HG03469 (cell line): ENCODE data around the gene IFT20.
A peak's percentile ranks its signal among the peaks of the same experiment; 100 is the strongest.

ENCODE experiments used
- ATAC-seq: cut with Tn5 transposase; IDR thresholded peaks from one replicate; pipeline ENCODE4 v1.9.1; 2021; ENCODE audit warnings: mild to moderate bottlenecking, moderate library complexity, moderate number of reproducible peaks; ENCODE audit not compliant: unreplicated experiment

Gene IFT20, protein sequence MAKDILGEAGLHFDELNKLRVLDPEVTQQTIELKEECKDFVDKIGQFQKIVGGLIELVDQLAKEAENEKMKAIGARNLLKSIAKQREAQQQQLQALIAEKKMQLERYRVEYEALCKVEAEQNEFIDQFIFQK

DNA sequence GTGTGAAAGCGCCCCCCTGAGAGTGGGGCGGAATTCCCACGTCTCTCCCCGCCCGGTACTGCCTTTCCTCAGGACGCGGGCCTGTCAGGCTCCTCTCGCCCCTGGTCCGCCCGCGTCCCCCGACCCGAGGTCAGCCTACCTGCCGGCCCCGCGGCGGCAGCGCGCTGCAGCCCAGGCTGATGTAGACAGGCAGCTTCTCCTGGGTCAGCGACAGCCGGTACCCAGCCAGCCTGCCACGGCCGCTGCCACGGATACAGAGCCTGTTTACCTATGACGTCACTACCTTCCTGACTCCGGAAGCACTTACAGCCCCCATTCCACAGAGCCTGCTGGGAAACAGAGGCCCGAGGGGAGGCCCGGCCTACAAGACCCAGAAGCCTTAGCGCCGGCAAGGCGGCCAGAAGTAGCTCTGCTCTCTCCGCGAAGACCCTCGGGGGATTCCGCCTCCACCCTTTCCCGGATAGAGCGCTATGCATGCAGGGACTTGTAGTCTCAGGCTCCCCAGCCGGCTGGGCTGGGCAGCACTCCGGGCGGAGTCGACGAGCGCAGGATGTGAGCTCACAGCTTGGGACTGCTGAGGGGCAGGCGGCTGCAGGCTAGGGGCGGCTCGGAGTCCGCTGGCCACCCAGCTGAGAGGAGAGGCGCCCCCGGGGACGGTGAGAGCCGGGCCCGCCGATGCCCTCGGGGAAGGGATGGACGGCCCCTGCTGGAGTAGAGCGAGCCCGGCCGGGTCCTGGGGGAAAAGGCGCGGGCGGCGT lies at the start of gene IFT20, which contains the start of gene TNFAIP1:
Gene IFT20, minus strand, starts transcription at position 272 of the 758 bp plus-strand sequence. CDS start 3,487 bp downstream, outside the sequence.
Gene TNFAIP1, plus strand, starts transcription at position 561 of the 758 bp plus-strand sequence. CDS start 3,761 bp downstream, outside the sequence.
- ATAC-seq: peak; percentile 89

DNA sequence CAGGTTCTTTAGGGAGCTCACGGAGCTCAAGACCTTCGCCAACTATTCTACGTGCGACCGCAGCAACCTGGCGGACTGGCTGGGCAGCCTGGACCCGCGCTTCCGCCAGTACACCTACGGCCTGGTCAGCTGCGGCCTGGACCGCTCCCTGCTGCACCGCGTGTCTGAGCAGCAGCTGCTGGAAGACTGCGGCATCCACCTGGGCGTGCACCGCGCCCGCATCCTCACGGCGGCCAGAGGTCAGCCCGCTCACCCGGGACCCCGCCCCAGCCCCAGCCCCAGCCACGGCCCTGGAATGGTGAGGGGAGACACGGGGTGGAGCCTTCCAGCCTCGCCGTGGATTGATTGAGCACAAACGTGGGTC lies 49.7 kb upstream of the IFT20 start:
- ATAC-seq: no peak

DNA sequence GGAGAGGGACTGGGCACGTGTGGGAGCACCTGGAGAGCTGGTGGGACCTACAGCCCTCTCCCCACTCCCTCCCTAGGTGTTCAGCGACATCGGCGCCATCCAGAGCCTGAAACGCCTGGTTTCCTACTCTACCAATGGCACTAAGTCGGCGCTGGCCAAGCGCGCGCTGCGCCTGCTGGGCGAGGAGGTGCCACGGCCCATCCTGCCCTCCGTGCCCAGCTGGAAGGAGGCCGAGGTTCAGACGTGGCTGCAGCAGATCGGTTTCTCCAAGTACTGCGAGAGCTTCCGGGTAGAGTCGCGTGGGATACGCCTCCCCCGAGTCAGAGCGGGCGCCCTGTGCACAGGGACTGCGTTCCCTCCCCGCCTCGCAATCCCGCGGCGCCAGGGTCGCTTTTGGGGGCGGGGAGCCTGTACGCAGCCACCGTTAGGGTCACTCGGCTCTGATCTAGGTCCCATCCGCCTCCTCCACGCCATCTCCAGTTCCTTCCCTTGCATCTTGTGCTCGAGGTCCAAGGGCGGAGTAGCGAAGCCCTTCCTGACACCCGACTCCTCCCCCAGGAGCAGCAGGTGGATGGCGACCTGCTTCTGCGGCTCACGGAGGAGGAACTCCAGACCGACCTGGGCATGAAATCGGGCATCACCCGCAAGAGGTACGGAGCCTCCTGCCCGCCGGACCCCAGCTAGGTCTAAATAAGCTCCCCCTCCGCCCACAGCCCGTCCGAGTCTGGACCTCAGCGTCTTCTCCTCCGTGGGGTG lies 49.2 kb upstream of the IFT20 start:
- ATAC-seq: no peak

DNA sequence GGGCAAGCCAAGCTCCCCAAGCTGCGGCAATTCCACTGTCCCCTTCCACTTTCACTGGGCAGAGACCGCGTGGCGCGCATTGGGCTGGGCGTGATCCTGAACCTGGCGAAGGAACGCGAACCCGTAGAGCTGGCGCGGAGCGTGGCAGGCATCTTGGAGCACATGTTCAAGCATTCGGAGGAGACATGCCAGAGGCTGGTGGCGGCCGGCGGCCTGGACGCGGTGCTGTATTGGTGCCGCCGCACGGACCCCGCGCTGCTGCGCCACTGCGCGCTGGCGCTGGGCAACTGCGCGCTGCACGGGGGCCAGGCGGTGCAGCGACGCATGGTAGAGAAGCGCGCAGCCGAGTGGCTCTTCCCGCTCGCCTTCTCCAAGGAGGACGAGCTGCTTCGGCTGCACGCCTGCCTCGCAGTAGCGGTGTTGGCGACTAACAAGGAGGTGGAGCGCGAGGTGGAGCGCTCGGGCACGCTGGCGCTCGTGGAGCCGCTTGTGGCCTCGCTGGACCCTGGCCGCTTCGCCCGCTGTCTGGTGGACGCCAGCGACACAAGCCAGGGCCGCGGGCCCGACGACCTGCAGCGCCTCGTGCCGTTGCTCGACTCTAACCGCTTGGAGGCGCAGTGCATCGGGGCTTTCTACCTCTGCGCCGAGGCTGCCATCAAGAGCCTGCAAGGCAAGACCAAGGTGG lies 46.0 kb upstream of the IFT20 start:
- ATAC-seq: no peak

DNA sequence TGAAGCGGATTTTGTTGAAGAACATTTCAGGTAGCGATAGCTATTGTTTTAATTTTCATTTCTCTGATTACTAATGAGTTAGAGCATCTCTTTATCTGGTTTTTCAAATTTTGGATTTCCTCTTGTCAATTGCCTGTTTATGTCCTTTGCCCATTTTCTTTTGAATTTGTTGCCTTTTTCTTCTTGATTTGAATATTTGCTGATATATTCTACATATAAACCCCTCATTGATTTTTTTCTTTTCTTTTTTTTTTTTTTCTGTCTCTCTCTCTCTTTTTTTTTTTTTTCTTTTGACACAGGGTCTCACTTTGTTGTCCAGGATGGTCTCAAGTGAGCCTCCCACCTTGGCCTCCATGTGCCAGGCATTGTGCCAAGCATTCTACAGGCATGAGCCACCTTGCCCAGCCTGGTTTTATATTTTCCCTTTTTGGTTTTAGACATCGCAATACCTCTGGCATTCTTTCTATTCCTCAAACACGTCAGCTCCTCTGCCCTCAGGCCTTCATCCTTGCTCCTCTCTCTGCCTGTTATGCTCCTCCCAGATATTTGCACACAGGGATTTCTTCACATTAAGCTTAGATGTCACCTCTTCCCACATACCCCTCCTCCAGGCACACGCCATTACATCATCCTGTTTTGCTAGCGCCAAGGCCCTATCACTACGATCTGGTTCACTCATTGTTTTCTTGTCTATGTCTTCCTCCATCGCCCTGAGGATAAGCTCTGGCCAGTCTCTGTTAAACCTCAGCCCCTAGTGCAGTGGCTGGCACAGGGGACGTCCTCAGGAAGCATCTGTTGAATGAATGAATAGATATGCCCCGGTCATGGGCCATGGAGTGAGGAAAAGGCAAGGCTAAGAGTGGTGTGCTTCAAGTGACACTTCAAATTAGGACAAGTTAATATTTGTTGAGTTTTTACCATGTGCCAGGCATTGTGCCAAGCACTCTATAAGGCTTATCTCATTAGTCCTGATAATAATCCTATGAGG lies 44.8 kb upstream of the IFT20 start:
- no peak for ATAC-seq

DNA sequence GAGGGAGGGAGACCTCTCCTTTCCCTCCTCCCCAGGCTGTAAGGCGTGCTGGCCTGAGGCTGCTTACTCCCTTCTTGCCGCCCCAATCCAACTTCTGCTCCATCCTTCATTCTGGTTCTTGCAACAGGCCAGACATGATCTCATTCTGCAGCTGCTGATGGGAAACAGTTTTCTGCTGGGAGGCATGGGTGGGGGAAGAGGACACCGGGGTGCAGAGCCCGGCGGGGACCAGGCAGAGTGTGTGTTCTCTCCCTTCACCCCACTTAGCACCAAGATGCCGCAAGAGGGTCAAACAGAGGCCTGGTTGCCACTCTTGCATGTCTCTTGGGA lies 37.6 kb upstream of the IFT20 start:
- ATAC-seq: no peak

DNA sequence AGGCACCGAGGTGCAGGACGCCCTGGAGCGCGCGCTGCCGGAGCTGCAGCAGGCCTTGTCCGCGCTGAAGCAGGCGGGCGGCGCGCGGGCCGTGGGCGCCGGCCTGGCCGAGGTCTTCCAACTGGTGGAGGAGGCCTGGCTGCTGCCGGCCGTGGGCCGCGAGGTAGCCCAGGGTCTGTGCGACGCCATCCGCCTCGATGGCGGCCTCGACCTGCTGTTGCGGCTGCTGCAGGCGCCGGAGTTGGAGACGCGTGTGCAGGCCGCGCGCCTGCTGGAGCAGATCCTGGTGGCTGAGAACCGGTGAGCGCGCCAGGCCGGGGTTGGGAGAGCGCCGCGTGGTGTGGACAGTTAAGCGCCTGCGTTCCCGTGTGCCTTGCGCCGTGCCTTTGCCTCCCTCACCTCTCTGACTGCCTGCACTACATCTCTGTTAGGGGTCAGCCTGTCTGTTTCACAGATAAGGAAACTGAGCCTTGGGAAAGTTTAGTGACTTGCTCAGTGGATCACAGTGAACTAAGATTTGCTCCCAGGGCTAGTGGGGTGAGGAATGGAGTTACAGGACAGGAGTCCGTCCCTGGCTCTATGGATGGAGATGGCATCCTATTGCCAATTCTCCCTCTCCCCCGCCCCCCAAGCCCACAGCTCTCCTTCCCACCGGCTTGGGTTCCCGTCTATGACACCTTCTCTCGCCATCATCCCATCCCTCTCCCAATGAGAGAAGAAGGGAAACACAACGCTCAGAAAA lies 37.1 kb upstream of the IFT20 start:
- no peak for ATAC-seq

DNA sequence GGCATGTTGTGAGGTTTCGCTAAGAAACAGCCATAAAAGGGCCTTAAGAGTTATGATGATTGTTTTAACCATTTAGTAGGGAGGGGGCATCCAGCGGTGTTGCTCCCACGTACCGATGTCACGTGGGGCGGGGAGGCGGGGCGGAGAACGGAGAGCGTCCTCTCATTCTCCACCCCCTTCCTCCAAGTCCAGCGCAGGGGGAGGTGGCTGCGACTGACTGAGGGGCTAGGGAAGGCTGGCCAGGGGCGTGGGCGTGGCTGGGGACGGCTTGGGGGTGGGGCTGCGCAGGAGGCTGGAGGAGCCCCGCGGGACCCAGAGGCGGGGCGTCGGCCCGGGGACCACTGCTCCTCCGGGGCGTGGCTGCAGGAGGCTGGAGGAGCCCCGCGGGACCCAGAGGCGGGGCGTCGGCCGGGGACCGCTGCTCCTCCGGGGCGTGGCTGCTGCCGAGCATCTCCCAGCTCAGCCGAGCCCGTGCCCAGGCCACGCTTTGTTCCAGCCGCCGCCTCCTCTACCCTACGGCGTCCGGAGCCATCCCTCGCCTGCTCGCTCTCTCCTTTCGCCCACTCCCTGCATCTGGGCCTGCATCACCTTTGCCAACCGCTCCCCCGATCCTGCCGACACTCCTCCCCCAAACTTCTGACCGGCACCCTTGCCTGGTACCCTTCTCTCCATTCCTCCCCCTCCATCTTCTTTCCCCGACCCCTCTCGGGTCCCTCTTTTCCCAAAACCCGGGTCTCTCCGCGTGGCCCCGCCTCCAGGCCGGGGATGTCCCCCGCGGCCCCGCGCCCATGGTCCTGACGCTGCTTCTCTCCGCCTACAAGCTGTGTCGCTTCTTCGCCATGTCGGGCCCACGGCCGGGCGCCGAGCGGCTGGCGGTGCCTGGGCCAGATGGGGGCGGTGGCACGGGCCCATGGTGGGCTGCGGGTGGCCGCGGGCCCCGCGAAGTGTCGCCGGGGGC lies 36.3 kb upstream of the IFT20 start, which contains the start of gene SARM1:
Gene SARM1, plus strand, starts transcription at position 450 of the 958 bp plus-strand sequence. Its CDS starts 339 bp downstream, at position 789.
- peak; percentile 57 for ATAC-seq

DNA sequence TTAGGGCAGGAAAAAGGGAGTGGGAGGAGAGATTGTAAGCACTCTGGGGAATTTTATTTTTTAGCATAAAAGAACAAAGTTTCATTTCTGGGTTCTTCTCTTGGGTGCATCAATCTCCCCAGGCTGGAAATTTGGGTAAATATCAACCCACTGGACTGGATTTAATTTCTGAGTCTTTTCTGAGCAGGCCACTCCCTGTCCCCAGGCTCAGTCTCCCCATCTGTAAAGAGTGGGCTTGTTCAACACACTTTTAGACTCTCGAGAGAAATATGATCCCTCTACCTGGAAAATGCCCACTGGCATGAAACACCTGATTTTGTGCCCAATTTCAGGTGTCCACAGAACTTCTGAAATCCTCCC lies 35.5 kb upstream of the IFT20 start:
- no peak for ATAC-seq

DNA sequence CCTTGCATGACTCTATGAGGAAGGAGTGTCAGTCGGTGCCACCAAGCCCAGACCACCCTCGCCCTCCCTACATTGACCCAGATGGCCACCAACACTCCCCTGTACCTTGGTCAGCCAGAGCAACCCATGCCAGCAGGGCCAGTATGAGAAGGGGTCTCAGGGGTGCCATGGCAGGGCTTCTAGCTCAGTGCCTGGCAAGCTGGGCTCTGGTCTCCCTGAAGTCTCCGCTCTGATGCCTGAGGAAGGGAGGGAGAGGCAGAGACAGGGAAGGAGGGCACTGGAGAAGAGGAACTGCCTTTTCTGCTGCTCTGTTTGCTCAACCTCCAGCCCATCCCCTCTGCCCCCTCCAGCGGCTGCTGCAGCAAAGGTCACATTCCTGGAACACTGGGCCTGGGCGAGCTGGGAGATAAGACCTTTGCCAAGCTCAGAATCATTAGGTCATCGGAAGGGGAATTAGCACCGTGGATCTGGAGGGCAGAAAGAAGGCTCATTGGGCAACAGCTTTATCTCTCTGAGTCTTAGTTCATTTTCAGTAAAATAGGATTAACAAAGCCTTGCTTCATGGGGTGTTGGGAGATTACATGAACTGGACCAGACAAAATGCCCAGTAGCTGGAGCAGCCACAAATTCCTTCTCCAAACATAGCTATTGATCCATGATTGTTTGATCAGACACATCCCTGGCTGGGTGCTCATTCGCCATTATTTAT lies 34.9 kb upstream of the IFT20 start, which contains the start of gene VTN:
Gene VTN, minus strand, starts transcription at position 273 of the 709 bp plus-strand sequence. Its CDS starts 104 bp downstream, at position 169.
- ATAC-seq: no peak

DNA sequence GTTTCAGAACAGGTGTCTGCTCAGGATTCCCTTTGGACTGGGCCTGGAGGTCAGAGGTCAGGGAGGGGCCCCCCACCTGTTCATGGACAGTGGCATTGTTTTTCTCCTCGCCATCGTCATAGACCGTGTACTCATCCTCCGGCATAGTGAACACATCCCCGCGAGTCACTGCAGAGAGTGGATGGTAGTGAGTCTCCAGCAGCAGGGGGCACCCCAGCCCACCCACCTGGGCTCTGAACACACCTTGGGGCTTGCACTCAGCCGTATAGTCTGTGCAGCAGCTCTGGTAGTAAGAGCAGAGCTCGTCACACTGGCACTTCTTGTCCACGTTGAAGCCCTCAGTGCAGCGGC lies 34.4 kb upstream of the IFT20 start:
- ATAC-seq: no peak

DNA sequence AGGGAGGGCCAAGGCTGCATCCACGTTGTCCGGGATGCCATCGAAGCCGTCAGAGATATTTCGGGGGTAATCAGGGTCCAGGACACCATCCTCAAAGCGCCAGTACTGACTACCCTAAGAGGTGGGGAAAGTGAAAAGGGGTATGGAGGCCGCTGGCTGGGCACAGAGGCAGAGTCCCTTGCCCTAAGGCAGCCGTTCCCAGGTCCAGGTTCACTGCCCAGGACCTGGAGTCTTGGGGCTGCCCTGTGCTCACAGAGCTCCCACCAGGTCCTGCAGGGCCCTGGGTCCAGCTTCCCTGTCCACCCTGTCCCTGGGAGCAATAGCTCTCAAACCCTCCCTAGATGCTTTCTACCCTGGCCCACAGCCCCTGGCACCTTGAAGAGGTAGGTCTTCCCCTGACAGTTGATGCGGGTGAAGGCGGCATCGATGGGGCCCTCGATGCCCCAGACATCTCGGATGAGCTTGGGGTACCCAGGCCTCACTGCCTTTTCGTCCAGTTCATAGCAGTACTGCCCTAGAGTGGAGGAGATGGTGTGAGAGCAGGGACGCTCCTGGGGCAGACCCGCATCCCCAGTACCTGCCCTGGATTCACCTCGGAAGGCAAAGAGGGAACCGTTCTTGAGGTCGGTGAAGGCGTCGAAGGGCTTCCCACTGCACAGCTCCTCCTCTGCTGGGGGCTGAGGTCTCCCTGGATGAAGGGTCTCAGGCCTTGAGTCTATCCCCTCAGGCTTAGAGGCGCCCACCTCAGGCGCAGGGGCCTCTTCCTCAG lies 33.8 kb upstream of the IFT20 start:
- no peak for ATAC-seq

DNA sequence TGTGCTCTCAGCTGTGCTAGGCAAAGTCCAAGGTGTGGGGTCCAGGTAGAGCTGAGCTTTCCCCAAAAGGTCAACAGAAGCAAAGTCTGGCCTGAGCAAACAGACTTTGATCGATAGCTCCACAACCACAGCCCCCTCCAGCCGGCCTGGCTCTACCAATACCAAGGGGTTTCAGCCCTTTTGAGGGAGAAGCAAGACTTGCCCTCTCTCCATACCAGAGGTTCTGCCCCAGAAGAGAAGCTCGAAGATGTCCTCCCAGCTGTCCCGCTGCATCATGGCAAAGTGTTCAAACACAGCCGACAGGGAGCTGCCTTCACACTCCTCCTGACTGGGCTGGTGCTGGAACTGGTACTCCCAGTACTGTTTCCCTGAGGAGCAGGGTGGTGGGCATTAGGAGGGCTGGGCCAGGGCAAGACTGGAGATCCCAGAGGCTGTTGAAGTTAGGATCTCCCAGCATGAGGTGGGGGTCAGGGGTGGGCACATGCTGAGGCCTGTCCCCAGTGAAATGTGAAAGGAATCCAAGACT lies 33.1 kb upstream of the IFT20 start:
- ATAC-seq: no peak

DNA sequence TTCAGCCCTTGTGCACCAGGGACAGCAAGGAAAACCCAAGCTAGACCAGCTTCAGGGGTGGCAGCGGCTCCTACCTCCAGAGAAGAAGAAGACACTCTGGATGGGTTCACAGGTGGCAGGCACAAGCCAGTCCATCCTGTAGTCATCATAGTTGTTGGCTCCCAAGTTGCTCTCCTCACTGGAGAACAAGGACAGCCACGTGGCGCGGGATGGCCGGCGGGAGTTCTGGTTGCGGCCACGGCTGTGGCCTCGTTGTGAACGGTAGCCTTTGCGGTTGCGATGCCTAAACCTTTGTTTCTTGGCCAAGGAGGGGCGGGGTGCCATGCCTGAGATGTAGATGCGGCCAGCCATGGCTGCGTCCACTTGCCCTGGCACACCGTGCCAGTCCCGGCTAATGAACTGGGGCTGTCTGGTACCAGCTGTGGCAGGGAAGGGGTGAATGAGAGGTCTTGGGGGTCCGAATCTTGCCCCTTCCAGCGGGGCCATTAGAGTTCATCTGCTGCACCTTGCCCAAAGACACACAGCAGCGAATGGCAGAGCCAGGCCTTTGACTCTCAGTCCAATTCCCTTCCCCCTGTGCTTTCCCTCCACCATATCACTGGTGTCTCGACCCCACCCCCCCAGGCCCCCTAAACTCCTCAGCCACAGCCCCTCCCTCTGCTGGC lies 32.5 kb upstream of the IFT20 start:
- no peak for ATAC-seq

DNA sequence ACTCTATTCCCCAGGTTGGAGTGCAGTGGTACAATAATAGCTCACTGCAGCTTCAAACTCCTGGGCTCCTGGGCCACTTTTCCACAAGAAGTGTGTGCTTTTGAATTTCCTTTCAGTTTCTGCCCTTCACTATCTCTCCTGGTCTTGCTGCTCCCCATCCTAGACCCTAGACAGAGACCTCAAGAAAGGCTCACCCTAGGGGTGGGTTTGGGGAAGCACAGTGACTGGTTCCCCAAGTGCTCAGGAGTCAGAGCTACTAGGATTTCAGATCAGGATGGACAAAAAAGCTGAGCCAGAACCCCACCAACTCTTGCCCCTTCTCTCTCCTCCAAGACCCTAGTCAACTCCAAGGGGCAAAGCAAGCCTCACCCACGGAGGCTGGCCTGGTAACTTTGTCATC lies 31.3 kb upstream of the IFT20 start:
- ATAC-seq: no peak

DNA sequence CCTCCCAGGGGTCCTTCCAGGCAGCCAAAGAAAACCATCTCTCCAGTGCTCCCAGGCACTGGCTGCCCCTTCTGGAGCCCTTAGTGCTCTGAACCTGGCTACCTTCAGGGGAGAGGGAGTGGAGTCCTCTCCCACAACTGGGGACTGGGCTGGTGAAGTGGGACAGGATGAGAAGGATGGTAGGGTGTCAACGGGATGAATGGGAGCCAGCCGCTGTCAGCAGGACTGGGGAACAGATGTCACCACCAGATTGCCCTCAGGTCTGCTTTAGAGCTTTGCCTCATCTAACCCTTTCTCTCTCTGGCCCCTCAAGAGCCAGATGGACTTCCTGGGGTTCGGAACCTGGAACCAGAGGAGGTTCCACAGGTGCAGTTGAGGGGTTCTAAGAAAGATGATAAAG lies 30.2 kb upstream of the IFT20 start:
- no peak for ATAC-seq
